HG02798 (cell line): ENCODE results near the gene ZMYM3.

Experiments
- ATAC-seq: cut with Tn5 transposase; IDR thresholded peaks from one replicate; pipeline ENCODE4 v1.9.1; 2021; ENCODE audit warnings: mild to moderate bottlenecking; ENCODE audit not compliant: unreplicated experiment, poor library complexity

ZMYM3 gene

GRCh38 chrX:71253253-71254091, 468 bp downstream of the ZMYM3 start:
- ATAC-seq = no peak

GRCh38 chrX:71252221-71252620, 1.7 kb downstream of the ZMYM3 start:
- ATAC-seq = no peak

- no peak for ATAC-seq
Measured at GRCh38 chrX:71251466-71251973, 2.4 kb downstream of the ZMYM3 start.

- ATAC-seq = no peak
Measured at GRCh38 chrX:71250841-71251240, 3.1 kb downstream of the ZMYM3 start.

GRCh38 chrX:71245159-71245558, 8.8 kb downstream of the ZMYM3 start:
- ATAC-seq = no peak

GRCh38 chrX:71244359-71245128, 9.4 kb downstream of the ZMYM3 start:
- ATAC-seq = no peak

GRCh38 chrX:71241301-71241700, 12.6 kb downstream of the ZMYM3 start:
- no peak for ATAC-seq

GRCh38 chrX:71239781-71240180, 14.2 kb downstream of the ZMYM3 start:
- no peak for ATAC-seq

GRCh38 chrX:71236836-71237235, 17.1 kb downstream of the ZMYM3 start:
- no peak for ATAC-seq

GRCh38 chrX:71235482-71235881, 18.5 kb downstream of the ZMYM3 start:
- no peak for ATAC-seq

- ATAC-seq = no peak
Measured at GRCh38 chrX:71228063-71228642, 25.8 kb downstream of the ZMYM3 start.

- ATAC-seq = no peak
Measured at GRCh38 chrX:71227370-71228062, 26.4 kb downstream of the ZMYM3 start.

- ATAC-seq = no peak
Measured at GRCh38 chrX:71225676-71226075, 28.3 kb downstream of the ZMYM3 start.

GRCh38 chrX:71225009-71225408, 28.9 kb downstream of the ZMYM3 start:
- ATAC-seq = no peak

GRCh38 chrX:71224098-71224708, 29.7 kb downstream of the ZMYM3 start:
- ATAC-seq = no peak

- ATAC-seq = no peak
Measured at GRCh38 chrX:71222929-71223328, 31.0 kb downstream of the ZMYM3 start, which contains the start of gene GJB1. Gene GJB1, plus strand, starts transcription at chrX:71223224. Its CDS starts 484 bp downstream, at chrX:71223708.

- ATAC-seq = no peak
Measured at GRCh38 chrX:71221145-71221544, 32.8 kb downstream of the ZMYM3 start.

- ATAC-seq = no peak
Measured at GRCh38 chrX:71217298-71217697, 36.6 kb downstream of the ZMYM3 start.

GRCh38 chrX:71216485-71216884, 37.5 kb downstream of the ZMYM3 start:
- ATAC-seq = no peak

- ATAC-seq = no peak
Measured at GRCh38 chrX:71215338-71215912, 38.5 kb downstream of the ZMYM3 start.
